ENCODE measurements around the gene IFITM5. TPM values are rescaled to one million over a fixed set of nuclear protein-coding genes. Genes with fewer than 3 reads are reported as not detected.
"Not testable (repeated sequence)": the region's sequence is repeated elsewhere in the genome, so short reads cannot be mapped to it uniquely, and the experiment has no call there.

The IFITM5 gene
- total RNA-seq, 3 donors from 2014 or later, result not detected

- peak in 1 of 2 donors; percentile 17 for DNase-seq (ENCODE audit: low spot score in 2 of 2)
- H3K4me1 ChIP-seq, result no peaks in the 10 kb centered on the region
- no peaks in the 10 kb centered on the region for H3K36me3 ChIP-seq
- no peaks in the 10 kb centered on the region for H3K9me3 ChIP-seq
- H3K27ac ChIP-seq, result peak overlapping the region; percentile 76 to 79
- no peaks in the 10 kb centered on the region for H3K27me3 ChIP-seq
- peak overlapping the region in 1 of 3 donors; percentile 19 for H3K4me3 ChIP-seq
- intact Hi-C loops (cut with DNase I; ENCODE audit: low total_unique reads), result loop anchor here (2.0 kb wide), 1 partner anchor 79 kb away; the partner anchor contains the start of gene SIGIRR
- TF ChIP-seq POLR2AphosphoS5 (IDR thresholded peaks at IDR 0.05) (peak in 2 of 3 donors; percentile 16 to 22), POLR2A (IDR thresholded peaks at IDR 0.05) (no peak)
These were observed 36.7 kb upstream of the IFITM5 start for GRCh38 chr11:335779-336658.

- Histone ChIP-seq H3K27ac (peak overlapping the region in 1 of 2 donors; percentile 68), H3K4me1 (no peaks in the 10 kb centered on the region), H3K36me3 (no peaks in the 10 kb centered on the region), H3K4me3 (no peak overlapping the region), H3K9me3 (no peaks in the 10 kb centered on the region), H3K27me3 (no peaks in the 10 kb centered on the region)
- intact Hi-C loops (cut with DNase I; ENCODE audit: low total_unique reads), result no loop called here
- TF ChIP-seq POLR2A (IDR thresholded peaks at IDR 0.05), result no peak
- TF ChIP-seq POLR2AphosphoS5 (IDR thresholded peaks at IDR 0.05), result no peak
- no peak for TF ChIP-seq CTCF (IDR thresholded peaks at IDR 0.05)
- peak in 1 of 2 donors; percentile 24 for DNase-seq (ENCODE audit: low spot score in 2 of 2)
These were observed 35.1 kb upstream of the IFITM5 start for GRCh38 chr11:334264-334994.

- H3K27me3 ChIP-seq; H3K9me3 ChIP-seq; intact Hi-C loops (cut with DNase I; ENCODE audit: low total_unique reads); H3K36me3 ChIP-seq; H3K4me3 ChIP-seq; H3K4me1 ChIP-seq: not testable (repeated sequence)
- peak overlapping the region in 1 of 2 donors; percentile 68 for H3K27ac ChIP-seq
- peak in 1 of 2 donors; percentile 3 for DNase-seq (ENCODE audit: low spot score in 2 of 2)
These were observed 34.4 kb upstream of the IFITM5 start for GRCh38 chr11:333616-334263.

- peak in 1 of 2 donors; percentile 36 for DNase-seq (ENCODE audit: low spot score in 2 of 2)
- Histone ChIP-seq H3K27me3 (no peaks in the 10 kb centered on the region), H3K4me1 (no peaks in the 10 kb centered on the region), H3K36me3 (no peaks in the 10 kb centered on the region), H3K9me3 (no peaks in the 10 kb centered on the region), H3K4me3 (no peak overlapping the region), H3K27ac (no peak overlapping the region)
- TF ChIP-seq POLR2AphosphoS5 (IDR thresholded peaks at IDR 0.05), result no peak
- TF ChIP-seq POLR2A (IDR thresholded peaks at IDR 0.05), result no peak
- no peak for TF ChIP-seq CTCF (IDR thresholded peaks at IDR 0.05)
- intact Hi-C loops (cut with DNase I; ENCODE audit: low total_unique reads), result no loop called here
These were observed 33.5 kb upstream of the IFITM5 start for GRCh38 chr11:332651-333480.

GRCh38 chr11:331358-332060, 32.2 kb upstream of the IFITM5 start:
- TF ChIP-seq POLR2AphosphoS5 (IDR thresholded peaks at IDR 0.05) (no peak), CTCF (IDR thresholded peaks at IDR 0.05) (no peak), POLR2A (IDR thresholded peaks at IDR 0.05) (no peak)
- intact Hi-C loops (cut with DNase I; ENCODE audit: low total_unique reads), result no loop called here
- Histone ChIP-seq H3K27ac (no peak overlapping the region), H3K36me3 (no peaks in the 10 kb centered on the region), H3K4me1 (peaks cover 0 to 12% of the 10 kb centered on the region in 2 donors), H3K9me3 (no peaks in the 10 kb centered on the region), H3K4me3 (no peak overlapping the region), H3K27me3 (no peaks in the 10 kb centered on the region)
- DNase-seq (ENCODE audit: low spot score in 2 of 2), result no peak

Measured in breast epithelium (tissue), 4 donors.